Endothelial cell of umbilical vein (primary cell): Measurements from ENCODE around the gene CARD6. TPM values are rescaled to one million over a fixed set of nuclear protein-coding genes. Genes with fewer than 3 reads are reported as not detected.
A peak's percentile ranks its signal among the peaks of the same experiment; 100 is the strongest.

Source experiments
- BruUV-seq: library from RNA; stranded (reverse); fragments of 400-500 nt; replicated peaks from 2 replicates; lab custom pipeline; 2021; lab: Mats Ljungman, UMichigan
- CTCF ChIA-PET: fragments of 300-600, 350-600 bp; sonication (Branson Sonifier 250); formaldehyde crosslinking; loops from one replicate; lab custom pipeline; 2021; ENCODE audit warnings: antibody characterized with exemption, inconsistent platforms; lab: Charles Lee
- POLR2A ChIA-PET: fragments of 300-600, 350-600 bp; sonication (Branson Sonifier 250); formaldehyde crosslinking; loops from one replicate; lab custom pipeline; 2021; ENCODE audit warnings: antibody characterized with exemption, inconsistent platforms; lab: Charles Lee
- DNase-seq: peaks from one replicate; pipeline ENCODE4 v3.0.0-alpha.2; 2011; ENCODE audit warnings: low read depth, low spot score
- FAIRE-seq: peaks from 2 replicates; lab custom pipeline; 2011; peaks lifted over from hg19 to GRCh38; lab: Jason Lieb, UNC
- H2AFZ ChIP-seq: 2 replicates; pipeline ENCODE4 v1.6.0; 2012; ENCODE audit warnings: low read depth, low read length, control low read depth, inconsistent platforms
- H3K27ac ChIP-seq: 2 replicates; pipeline ENCODE4 v1.5.1; 2011; ENCODE audit warnings: low read depth, mild to moderate bottlenecking, control low read depth, low read length, moderate library complexity; ENCODE audit not compliant: insufficient read depth
- H3K27me3 ChIP-seq, 2 experiments: 2 replicates each; pipeline versions ENCODE4 v1.6.0 to v1.6.1; 2011; ENCODE audit warnings: low read length in 2 of 2, mixed read lengths in 1 of 2; ENCODE audit not compliant: control insufficient read depth in 2 of 2, insufficient read depth in 2 of 2
- H3K36me3 ChIP-seq, 2 experiments: 2 replicates in 1 of 2; 3 replicates in 1 of 2; pipeline ENCODE4 v1.5.1; 2011; ENCODE audit warnings: low read length in 2 of 2, mild to moderate bottlenecking in 1 of 2, moderate library complexity in 1 of 2; ENCODE audit not compliant: control insufficient read depth in 2 of 2, insufficient read depth in 2 of 2; ENCODE audit errors: extremely low read depth in 1 of 2
- H3K4me1 ChIP-seq: 3 replicates; pipeline ENCODE4 v1.5.1; 2011; ENCODE audit warnings: mild to moderate bottlenecking, low read length; ENCODE audit not compliant: control insufficient read depth, insufficient read depth; ENCODE audit errors: extremely low read depth
- H3K4me2 ChIP-seq: 2 replicates; pipeline ENCODE4 v1.6.1; 2011; ENCODE audit warnings: low read length, control low read depth, mixed read lengths; ENCODE audit not compliant: insufficient read depth
- H3K4me3 ChIP-seq, 3 experiments: fragments of 200-600 bp in 1 of 3; sonication (generic), shearing (Covaris generic) in 1 of 3; replicated peaks in 1 of 3; 2 replicates each; pipeline ENCODE4 v1.5.1; 2011 to 2016; ENCODE audit warnings: control low read depth in 3 of 3, low read length in 3 of 3, mild to moderate bottlenecking in 2 of 3, inconsistent platforms in 1 of 3, low read depth in 1 of 3, moderate library complexity in 1 of 3; ENCODE audit not compliant: insufficient read depth in 1 of 3
- H3K79me2 ChIP-seq: 2 replicates; pipeline ENCODE4 v1.6.0; 2012; ENCODE audit warnings: low read length, inconsistent platforms; ENCODE audit not compliant: control insufficient read depth, insufficient read depth
- H3K9ac ChIP-seq: replicated peaks from 2 replicates; pipeline ENCODE3; 2011; ENCODE audit warnings: low read length, control low read depth; ENCODE audit not compliant: insufficient read depth; ENCODE audit errors: extremely low read depth
- H3K9me1 ChIP-seq: replicated peaks from 3 replicates; pipeline ENCODE4 v1.6.0; 2011; ENCODE audit warnings: mild to moderate bottlenecking, low read length; ENCODE audit not compliant: control insufficient read depth, insufficient read depth; ENCODE audit errors: extremely low read depth
- H3K9me3 ChIP-seq: replicated peaks from 2 replicates; pipeline ENCODE4 v1.5.1; 2012; ENCODE audit warnings: low read length, inconsistent platforms; ENCODE audit not compliant: control insufficient read depth, insufficient read depth
- H4K20me1 ChIP-seq: replicated peaks from 2 replicates; pipeline ENCODE3; 2011; ENCODE audit warnings: mild to moderate bottlenecking, low read length; ENCODE audit not compliant: control insufficient read depth, insufficient read depth; ENCODE audit errors: extremely low read depth
- CTCF ChIP-seq, 2 donors: IDR thresholded peaks; 1 replicate in 1 of 2; 2 replicates in 1 of 2; pipeline ENCODE4 v1.5.1; 2011; ENCODE audit warnings: low read length in 2 of 2, mild to moderate bottlenecking in 2 of 2, moderate library complexity in 2 of 2, control low read depth in 1 of 2, inconsistent platforms in 1 of 2, low read depth in 1 of 2; ENCODE audit not compliant: insufficient read depth in 1 of 2; ENCODE audit errors: extremely low read depth in 1 of 2
- EZH2 ChIP-seq: IDR thresholded peaks from 2 replicates; pipeline ENCODE4 v1.6.1; 2012; ENCODE audit warnings: borderline replicate concordance, low read depth, mild to moderate bottlenecking, moderate library complexity, low read length, inconsistent platforms; ENCODE audit not compliant: severe bottlenecking
- FOS ChIP-seq: IDR thresholded peaks from 2 replicates; pipeline ENCODE4 v1.6.1; 2011; ENCODE audit warnings: mild to moderate bottlenecking, low read length, moderate library complexity, borderline replicate concordance; ENCODE audit not compliant: insufficient read depth
- GATA2 ChIP-seq: IDR thresholded peaks from 2 replicates; pipeline ENCODE4 v1.7.0; 2011; ENCODE audit warnings: low read depth, mild to moderate bottlenecking, moderate library complexity, mixed read lengths, low read length; ENCODE audit not compliant: insufficient read length, insufficient read depth
- JUN ChIP-seq: IDR thresholded peaks from 2 replicates; pipeline ENCODE4 v1.6.1; 2011; ENCODE audit warnings: borderline replicate concordance, low read depth; ENCODE audit not compliant: insufficient read length, insufficient read depth
- MAX ChIP-seq: IDR thresholded peaks from 2 replicates; pipeline ENCODE4 v1.6.1; 2011; ENCODE audit not compliant: insufficient read depth, insufficient read length
- MYC ChIP-seq: IDR thresholded peaks from one replicate; pipeline ENCODE4 v1.6.1; 2011; ENCODE audit warnings: mild to moderate bottlenecking, low read depth, low read length
- POLR2A ChIP-seq: IDR thresholded peaks from 2 replicates; pipeline ENCODE4 v1.6.1; 2012; ENCODE audit warnings: low read depth, mild to moderate bottlenecking, control low read depth, low read length
- POLR2AphosphoS5 ChIP-seq: IDR thresholded peaks from 2 replicates; pipeline ENCODE4 v1.6.1; 2012; ENCODE audit warnings: low read depth, mild to moderate bottlenecking, control low read depth, low read length, moderate library complexity; ENCODE audit not compliant: insufficient read depth
- dilution Hi-C: fragments of 300-500 bp; cut with MboI; formaldehyde crosslinking; loops from one replicate; pipeline ENCODE4 v1.15.0; 2019; ENCODE audit warnings: low sequenced_read_pairs; ENCODE audit not compliant: extremely low pct_ligation_motif_present
- intact Hi-C: fragments of 100-400 bp; cut with micrococcal nuclease; formaldehyde crosslinking; loops from one replicate; pipeline ENCODE4 v1.10.0; 2022
- polyA plus RNA-seq, 4 experiments: library from polyadenylated mRNA; depleted of rRNA in 3 of 4; stranded (reverse) in 3 of 4; unstranded in 1 of 4; fragments of >200 nt; gene quantifications; 2 replicates each; pipeline versions ENCODE4 v1.2.1 to v1.2.3, GENCODE V29; 2011 to 2012; ENCODE audit warnings: missing spikeins in 1 of 4
- total RNA-seq: library from RNA; stranded (reverse); gene quantifications from 2 replicates; pipeline ENCODE4 v1.2.3, GENCODE V29; 2021

The CARD6 gene
- total and polyA plus RNA-seq, 2 donors (not counting 3 experiments of a cell fraction or from before 2014, with no cell fraction given): 11.0 to 23.8 TPM

- H3K27me3 ChIP-seq: no peaks in the 10 kb centered on the region
- H2AFZ ChIP-seq: no peak overlapping the region
- peaks cover 28% of the 10 kb centered on the region for H3K4me1 ChIP-seq
- H3K9me1 ChIP-seq: no peaks in the 10 kb centered on the region
- no peaks in the 10 kb centered on the region for H3K9me3 ChIP-seq
- no peak overlapping the region for H3K9ac ChIP-seq
- BruUV-seq: no TSS peak
- dilution Hi-C loops: no loop called here
- DNase-seq: no peak
- ChIA-PET POLR2A (interaction anchor here (0.7 to 2.5 kb wide), 3 partner anchors 11 to 35 kb away, joined by 3 to 8 read pairs (median 4); partner anchors contain the start of genes CARD6 and PRKAA1), CTCF (no interaction called here)
- FAIRE-seq: no peak
- peaks cover 4% of the 10 kb centered on the region for H4K20me1 ChIP-seq
- intact Hi-C loops: no loop called here
- no peak overlapping the region for H3K4me3 ChIP-seq
- TF ChIP-seq FOS (no peak), POLR2A (peak; percentile 30)
- peaks cover 59% of the 10 kb centered on the region for H3K79me2 ChIP-seq
- H3K4me2 ChIP-seq: peak overlapping the region; percentile 86
- no peak overlapping the region for H3K27ac ChIP-seq
- H3K36me3 ChIP-seq: peaks cover 29 to 48% of the 10 kb centered on the region in 2 experiments
Observed at GRCh38 chr5:40831346-40832210, 9.6 kb upstream of the CARD6 start.

GRCh38 chr5:40832345-40832744 is 8.8 kb upstream of the CARD6 start:
- Histone ChIP-seq H3K9me3 (no peaks in the 10 kb centered on the region), H3K36me3 (peaks cover 24 to 43% of the 10 kb centered on the region in 2 experiments), H3K4me2 (peak overlapping the region; percentile 86), H3K27me3 (no peaks in the 10 kb centered on the region), H3K4me3 (peak overlapping the region in 1 of 3 experiments; percentile 90), H2AFZ (no peak overlapping the region), H3K4me1 (peaks cover 28% of the 10 kb centered on the region), H3K9ac (no peak overlapping the region), H3K27ac (no peak overlapping the region), H4K20me1 (peaks cover 4% of the 10 kb centered on the region), H3K79me2 (peaks cover 59% of the 10 kb centered on the region), H3K9me1 (no peaks in the 10 kb centered on the region)
- ChIA-PET CTCF (no interaction called here), POLR2A (interaction anchor here (2.5 kb wide), 1 partner anchor 10 kb away, joined by 8 read pairs; the partner anchor contains the start of gene CARD6)
- DNase-seq (no peak), FAIRE-seq (no peak)
- dilution Hi-C loops (no loop called here), intact Hi-C loops (no loop called here)
- BruUV-seq: no TSS peak
- no peak for TF ChIP-seq CTCF (IDR thresholded peaks at IDR 0.05; ENCODE audit: extremely low read depth in 1 of 2, insufficient read depth in 1 of 2, low read depth in 1 of 2, low read length in 2 of 2)
- TF ChIP-seq FOS: no peak
- TF ChIP-seq JUN: no peak
- TF ChIP-seq MAX: no peak
- no peak for TF ChIP-seq GATA2
- TF ChIP-seq MYC: no peak
- TF ChIP-seq POLR2A: no peak
- no peak for TF ChIP-seq POLR2AphosphoS5
- no peak for TF ChIP-seq EZH2
